Kidney capillary endothelial cell (primary cell): ENCODE measurements around the gene ALK.

Experiments
- DNase-seq: peaks from one replicate; pipeline ENCODE4 v3.0.0-alpha.2; 2018; ENCODE audit warnings: low spot score

ALK gene

DNA sequence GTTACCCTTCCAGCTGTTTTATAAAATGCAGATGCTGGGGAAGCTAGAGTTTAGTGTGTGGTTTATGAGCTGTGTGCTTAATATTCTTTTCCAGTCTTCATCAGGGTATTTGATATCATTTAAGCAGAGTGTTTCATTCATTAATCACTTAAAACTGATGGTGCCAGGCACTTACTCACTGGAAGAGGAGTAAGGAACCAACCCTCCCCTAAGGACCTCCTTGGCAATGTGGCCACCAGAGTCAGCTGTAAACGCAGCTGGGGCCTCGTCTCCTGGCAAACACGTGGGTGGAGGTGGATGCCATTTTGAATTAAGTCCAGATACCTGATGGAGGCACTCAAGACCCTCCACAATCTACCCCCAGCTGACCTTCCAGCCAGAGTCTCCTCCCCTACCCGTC is 474.5 kb downstream of the ALK start:
- no peak for DNase-seq

DNA sequence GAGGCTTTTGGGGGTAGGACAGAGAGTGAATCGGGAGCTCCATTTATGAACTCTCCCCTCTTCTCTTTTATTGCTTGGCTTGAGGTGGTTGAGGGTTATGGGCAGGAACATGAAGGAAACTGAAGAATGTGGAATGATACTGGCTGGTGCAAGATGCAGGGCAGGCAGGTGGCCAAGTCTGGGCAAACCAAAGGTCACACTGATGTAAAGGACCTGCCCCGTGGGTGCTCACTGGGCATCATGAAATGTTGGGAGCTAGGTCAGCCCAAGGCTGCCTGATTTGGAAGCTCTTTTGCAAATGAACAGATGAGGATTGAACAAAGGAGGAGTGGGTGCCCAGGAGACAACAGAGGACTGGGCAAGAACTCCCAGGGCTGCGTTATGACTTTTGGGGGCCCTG is 477.2 kb downstream of the ALK start:
- no peak for DNase-seq

DNA sequence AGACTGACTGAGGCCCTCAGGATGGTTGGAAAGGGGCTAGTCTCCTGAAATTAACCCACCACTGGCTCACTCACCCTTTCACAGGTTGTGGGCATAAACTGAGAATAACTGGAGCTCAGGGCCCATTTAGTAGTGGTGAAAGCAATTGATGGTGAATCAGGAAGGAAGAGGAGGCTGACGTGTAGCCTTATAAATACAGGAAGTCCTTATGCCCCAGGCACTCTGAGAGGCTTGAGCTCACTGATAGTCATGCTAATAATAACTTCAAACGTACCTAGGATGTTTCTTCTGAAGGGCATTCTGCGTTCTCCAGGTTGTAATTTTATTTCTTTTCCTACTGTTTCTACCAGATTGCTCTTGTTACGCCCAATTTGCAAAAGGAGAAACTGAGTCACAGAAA is 477.8 kb downstream of the ALK start:
- DNase-seq, result peak; percentile 52

DNA sequence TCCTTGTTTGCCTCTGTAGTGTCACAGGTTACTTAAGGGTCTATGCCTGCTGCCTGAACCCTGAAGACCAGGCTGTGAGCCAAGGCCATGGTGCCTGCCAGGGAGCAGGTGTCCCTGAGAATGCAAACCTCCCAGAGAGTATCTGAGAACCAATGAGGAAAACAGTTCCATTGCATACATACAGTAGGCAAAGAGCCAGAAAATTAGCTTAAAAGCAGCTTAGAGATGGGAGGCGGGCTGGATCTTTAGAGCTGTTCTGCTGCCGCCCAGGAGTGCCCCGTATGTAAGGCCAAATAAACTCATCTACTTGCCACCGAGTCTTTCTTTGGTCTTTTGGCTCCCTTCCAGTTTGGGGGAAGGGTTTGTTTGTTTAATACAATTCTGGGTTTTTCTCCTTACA is 478.2 kb downstream of the ALK start:
- no peak for DNase-seq

DNA sequence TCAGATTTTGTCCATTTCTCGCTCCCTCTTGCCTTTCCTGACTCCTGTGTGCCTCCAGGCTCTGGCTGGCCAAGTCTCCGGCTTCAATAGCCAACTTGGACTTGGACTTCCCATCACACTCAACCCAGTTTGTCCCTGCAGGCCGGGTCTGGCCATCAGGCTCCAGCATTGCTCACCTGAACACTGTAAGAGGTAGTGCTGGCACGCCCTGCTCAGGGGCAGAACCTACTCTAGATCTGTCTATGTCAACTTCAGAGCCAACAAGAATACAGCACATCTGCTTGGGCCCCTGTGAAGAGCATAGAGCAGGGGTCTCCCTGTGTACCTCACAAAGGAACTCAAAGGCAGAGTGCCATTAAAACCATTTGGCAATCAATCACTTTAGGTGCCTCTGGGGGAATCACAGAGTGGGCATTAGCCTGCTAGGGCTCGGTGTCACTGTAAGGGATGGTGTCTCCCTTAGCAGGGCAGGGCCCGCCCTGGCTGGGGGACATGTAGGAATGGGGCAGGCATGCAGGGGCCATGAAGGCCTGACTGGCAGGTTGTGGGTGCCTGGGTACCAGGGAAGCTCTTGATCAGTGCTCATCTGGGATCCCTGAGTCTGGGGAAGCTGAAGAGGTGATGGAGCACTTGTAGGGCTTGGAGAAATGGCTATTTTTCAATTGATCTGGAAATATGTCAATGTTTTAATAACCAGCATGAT is 480.3 kb downstream of the ALK start:
- DNase-seq, result no peak

DNA sequence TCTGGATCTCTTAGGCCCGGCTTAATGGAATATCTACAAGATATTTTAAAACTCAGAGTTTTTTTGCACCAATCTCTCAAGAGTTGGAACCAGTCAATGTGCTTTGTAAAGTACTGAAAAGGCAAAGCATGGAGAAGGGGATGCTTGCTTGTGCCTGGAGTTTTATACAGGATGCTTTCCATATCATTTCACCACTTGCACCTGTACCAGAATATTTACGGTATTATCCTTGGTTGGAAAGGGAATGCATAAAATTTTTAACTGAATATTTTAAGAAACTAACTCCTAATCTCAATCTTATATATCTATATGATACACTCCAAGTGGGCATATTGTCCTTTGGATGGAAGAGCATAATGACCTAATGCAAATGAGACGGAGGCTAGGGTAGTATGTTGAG is 487.5 kb downstream of the ALK start:
- DNase-seq, result no peak

DNA sequence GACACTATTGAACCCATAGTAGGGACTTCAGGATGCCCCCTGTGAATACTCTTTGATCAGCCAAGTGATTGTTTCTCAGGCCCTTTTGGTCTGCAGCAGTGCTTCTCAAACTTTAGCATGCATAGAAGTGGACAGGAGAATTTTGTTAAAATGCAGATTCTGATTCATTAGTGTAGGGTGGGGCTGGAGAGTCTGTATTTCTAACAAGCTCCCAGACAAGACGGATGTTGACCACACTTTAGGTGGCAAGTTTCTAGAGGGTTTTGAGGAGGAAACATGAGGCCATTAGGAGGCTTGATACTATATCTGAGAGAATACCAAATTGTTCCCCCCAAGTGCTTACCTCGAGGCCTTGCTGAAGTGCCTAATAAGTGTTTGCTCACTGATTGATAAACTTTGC is 488.3 kb downstream of the ALK start:
- no peak for DNase-seq

DNA sequence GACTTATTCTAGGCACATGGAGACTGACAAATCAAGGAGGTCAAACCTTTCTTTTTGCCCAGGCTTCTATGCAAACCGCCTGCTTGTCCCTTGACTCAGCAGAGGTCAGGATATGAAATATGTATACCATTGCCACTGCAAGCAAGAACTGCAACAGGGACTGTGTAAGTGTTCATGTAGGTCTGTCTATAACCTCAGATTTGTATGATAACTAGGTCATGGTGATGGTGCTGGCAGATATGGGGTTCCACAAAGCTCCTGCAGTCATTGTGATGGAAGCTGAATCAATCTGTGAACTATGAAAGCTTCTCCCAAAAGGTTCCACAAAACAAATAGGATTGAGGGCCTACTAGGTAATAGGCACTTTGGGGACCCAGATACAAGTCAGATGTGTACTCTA is 489.9 kb downstream of the ALK start:
- no peak for DNase-seq

DNA sequence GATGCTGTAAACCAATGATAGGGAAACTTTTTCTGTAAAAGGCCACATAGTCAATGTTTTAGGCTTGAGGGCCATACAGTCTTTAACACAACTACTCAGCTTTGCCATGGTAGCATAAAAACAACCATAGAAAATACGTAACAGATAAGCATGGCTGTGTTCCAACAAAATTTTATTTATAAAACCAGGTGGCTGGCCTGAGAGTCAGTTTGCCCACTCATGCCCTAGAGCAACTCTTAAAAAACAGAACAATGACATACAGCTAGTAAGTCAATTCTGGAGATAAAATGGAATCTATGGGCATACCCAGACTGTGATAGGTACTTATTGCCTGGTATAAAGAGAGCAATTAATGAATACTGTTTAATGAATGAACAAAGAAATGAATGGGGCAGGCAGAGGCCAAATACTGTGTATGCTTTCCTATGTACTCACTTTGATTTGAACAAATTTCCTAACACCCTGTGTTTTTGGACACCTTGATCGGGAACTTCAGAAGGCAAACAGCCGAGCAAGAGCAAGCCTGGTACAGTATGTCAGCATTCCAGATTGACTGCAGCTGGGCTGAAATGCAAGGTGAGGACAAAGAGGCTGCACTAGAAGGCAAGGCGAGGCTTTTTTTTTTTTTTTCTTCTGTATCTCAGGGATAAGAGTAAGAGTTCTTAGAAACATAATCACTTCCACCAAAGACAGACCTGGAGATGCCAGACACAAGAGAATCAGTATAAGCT is 490.8 kb downstream of the ALK start:
- DNase-seq, result no peak

DNA sequence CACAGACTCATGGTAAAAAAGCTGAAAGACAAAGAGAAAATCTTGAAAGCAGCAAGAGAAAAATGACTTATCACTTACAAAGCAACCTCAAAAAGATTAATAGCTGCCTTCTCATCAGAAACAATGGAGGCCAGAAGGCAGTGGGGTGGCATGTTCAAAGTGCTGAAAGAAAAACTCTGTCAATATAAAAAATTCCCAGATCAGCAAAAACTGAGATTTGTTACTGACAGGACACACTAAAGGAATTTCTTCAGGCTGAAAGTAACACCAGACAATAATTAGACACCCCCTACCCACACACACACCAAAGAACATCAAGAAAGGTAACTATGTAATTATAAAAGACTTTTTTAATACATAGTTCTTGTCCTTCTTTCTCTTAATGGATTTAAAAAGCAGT is 495.0 kb downstream of the ALK start:
- no peak for DNase-seq

DNA sequence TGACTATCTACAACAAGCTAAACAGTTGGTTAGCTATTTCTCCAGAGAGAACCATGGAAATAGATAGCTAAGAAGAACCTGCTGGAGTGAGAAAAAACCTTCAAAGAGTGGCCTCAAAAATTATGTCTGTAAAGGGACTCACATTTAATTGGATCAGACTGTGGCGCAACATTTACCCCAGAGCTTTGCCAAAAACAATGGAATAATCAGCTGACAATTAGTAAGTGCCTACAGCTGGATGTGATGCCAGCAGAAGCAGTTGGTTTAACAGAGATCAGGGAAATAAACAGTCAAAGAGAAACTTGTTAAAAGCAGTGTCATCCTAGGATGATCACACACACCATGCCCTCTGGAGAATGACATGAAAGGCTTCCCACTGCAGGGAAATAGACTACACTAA is 495.5 kb downstream of the ALK start:
- no peak for DNase-seq

DNA sequence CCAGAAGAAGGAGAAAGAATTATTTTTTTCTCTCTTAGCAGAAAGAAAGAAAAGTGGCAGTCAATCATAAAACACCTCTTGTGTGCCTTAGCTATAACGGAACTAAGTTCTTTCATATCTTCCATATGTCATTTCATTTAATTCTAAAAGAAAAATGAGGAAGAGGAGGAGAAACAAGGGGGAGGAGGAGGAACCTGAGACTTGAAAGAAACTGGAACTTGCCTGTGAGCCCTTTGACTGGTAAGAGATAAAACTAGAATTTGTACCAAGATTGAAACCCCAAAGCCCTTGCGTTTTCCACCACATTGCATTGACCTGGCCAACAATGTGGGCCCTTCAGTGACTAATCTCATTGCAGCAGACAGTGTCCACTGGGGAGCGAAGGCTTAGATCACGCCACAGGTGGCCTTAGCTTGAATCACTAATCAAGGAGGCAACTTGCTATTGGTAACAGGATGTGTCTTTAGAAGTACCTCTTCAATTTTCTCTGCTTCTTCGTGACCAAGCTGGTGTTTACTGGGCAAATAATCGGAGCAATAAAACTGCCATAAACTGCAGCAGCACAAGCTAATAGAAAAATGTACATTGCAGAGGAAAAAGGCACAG is 498.2 kb downstream of the ALK start:
- DNase-seq, result no peak

DNA sequence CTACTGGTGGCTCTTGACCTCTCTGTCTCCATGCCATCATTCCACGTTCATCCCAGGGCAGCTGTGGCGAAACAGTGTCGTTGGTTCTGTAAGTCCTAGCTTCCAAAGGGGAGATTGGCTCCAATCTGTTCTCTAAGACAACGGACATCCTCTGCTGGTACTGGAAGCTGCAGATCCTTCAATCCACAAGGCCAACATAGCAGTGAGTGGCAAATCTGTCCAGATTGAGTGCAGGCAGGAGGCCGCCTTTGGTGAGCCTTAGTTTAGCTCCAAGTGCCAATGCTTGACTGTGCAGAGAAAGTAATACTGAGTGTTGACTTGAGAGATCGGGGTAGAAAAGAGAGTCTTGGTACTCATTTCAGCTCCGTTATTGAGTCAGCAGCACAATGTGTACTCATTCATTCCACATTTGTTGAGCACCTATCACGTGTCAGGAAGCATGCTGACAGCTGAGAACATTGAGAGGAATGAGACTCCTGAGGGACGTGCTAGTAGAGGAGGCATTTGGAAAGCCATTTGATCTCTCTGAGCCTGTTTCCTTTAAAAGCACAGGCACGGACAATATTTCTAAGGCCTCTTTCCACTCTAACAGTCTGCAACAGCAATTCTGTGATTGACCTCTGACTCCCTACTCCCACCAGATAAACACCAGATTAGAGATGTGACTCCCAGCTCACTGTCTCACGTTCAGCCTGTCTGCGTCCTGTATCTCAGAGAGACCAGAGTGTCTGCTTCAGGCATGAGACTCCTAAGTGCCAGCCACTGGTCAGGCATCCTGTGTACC is 500.2 kb downstream of the ALK start:
- DNase-seq, result no peak

DNA sequence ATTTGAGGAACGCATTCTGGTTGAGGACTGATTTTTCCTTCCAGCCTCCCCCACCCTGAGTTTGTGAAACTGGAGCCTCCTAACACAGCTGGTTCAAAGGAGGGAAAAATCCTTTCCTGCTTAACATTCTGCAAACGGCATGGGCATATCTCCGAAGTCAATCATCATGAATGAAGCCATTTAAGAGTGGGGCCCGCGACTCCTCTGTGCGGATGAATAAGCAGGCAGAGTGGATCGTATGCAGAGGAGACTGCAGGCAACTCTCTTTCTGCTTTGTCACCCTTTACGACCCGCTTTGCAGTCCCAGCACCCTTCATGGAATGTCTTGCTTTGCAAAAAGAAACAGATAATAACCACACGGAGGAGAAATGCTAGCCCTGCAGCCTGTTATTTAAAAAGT is 500.9 kb downstream of the ALK start:
- no peak for DNase-seq

DNA sequence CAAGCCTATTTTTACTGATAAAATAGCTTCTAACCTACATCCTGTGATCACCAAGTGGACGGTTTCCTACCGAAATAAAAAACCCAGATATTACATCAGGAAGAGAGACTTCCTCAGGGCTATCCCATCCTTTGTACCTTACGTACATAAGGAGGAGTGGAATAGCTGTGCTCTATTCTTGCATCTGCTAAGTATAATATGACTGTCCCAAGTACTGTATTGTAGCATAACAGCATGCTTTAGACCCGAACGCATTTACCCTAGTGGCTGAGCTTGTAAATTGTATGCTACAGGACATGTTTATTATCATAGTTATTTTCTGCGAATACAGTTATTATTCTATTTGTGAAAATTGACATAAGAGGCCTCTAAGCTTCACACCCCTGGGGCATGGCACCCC is 503.8 kb downstream of the ALK start:
- DNase-seq, result no peak

DNA sequence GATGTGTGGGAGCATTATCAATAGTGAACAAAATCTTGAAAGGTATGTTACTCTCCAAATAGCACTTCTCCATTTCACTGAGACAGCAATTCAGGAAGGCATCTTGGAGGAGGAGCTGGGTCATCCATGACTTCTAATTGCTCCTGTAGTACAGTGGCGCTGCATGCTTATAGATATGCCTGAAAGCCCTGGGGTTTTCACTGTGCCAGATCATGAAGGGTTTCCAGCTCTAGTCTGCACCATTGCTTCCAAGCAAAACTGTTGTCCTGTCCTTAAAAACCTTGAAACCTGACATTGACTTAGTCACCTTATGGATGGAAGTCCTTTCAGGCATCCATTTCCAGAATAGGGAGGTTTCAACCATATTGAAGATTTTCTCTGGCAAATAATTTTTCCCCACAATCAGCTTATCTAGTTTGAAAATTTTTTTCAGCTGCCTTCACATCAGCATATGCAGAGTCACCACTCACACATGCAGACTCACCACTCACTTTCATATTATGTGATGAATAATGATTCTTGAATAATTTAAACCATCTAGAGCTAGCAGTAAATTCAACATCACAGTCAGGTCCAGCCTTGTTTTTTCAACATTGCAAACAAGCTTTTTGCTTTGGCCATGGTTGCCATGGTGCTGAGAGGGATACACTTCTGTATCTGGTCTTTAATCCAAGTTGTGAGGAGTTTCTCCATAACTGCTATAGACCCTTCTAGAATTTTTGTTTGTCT is 509.0 kb downstream of the ALK start:
- no peak for DNase-seq

DNA sequence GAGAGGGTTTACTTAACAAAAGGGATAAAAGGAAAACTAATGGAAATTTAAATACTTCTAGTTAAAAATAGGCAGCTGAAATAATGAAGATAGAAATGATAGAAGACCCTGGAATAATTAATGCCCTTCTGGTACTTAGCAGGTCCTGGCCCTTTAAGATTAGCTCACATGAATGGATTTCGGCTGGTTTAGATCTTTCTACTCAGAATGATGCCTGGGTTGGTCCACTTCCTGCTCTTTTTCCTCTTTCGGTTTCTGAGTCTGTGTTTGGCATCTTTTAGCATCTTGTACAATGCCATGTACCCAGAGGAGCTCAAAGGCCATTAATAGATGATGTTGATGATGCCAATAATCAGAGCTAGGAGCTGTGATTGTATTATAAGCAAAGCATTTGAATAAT is 515.7 kb downstream of the ALK start:
- DNase-seq, result no peak

DNA sequence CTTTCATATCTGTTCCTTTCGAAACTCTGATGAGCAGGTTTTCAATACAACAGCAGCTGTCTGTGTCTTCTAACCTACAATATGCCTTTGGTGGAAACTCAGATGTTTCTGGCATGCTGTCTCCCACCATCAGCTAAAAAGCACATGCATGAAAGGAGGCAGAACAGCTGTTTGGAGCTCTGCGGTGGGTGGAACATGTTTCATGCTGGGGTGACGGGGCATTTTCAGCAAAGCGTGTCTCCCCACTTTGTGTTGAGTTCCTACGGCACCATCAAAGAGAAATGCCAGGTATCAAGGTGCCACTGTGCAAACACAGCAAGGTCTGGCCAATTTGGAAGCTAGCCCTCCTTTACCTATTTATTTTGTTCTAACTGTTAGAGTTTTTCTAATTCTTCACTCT is 516.1 kb downstream of the ALK start:
- no peak for DNase-seq

DNA sequence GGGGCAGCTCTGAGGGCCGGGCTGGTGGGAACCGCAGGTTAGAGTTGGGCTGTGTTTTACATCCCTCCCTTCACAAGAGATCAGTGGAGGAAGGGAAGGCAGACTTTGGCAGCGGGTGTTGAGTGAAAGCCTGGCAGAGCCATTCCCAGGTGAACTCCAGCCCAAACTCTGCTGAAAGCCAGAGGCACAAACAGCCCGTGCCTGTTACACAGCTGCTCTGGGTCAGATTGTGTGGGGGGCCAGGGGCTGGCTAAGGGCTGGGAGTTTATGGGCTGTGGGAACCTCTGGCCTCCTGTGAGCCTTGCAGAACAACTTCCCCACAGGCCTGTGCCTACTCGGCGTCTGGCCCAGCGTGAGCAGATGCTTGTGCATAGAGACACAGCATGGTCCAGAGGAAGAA is 519.4 kb downstream of the ALK start:
- DNase-seq, result no peak

DNA sequence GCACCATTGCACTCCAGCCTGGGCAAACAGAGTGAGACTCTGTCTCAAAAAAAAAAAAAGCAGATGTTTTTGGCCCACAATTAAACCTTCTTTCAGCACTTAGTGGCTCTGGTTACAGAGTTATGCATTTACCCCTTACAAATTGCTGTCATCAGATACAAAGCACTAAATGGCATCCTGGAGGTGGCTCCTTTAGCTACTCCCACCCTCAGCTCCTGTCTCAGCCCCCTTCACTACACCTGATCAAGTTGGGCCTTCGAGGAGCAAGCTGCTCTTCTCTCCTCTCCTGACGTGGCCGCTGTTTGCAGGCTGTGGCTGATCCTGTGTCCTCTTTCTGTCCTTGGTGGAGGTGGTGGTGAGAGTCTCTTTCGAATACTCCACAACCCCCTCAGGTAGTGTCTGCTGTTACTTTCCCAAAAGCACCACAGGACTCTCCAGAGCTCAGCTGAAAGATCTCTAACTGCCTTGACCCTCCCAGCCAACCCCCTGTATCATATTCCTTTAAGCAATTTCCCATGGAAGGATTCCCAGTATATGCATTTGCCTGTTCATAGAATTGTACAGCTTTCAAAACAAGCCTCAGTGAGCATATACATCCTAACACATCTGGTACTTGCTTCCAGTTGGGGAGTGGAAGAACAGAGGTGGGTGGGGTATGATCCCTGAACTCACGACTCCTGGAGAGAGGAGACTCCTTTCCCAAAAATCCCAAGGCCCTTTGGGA is 520.3 kb downstream of the ALK start:
- no peak for DNase-seq
